Endothelial cell of umbilical vein (primary cell): ENCODE measurements around the gene MTERF1.

ENCODE experiments used
- EZH2 ChIP-seq: IDR thresholded peaks from 2 replicates; pipeline ENCODE4 v1.6.1; 2012; ENCODE audit warnings: borderline replicate concordance, low read depth, mild to moderate bottlenecking, moderate library complexity, low read length, inconsistent platforms; ENCODE audit not compliant: severe bottlenecking
- GATA2 ChIP-seq: IDR thresholded peaks from 2 replicates; pipeline ENCODE4 v1.7.0; 2011; ENCODE audit warnings: low read depth, mild to moderate bottlenecking, moderate library complexity, mixed read lengths, low read length; ENCODE audit not compliant: insufficient read length, insufficient read depth
- MYC ChIP-seq: IDR thresholded peaks from one replicate; pipeline ENCODE4 v1.6.1; 2011; ENCODE audit warnings: mild to moderate bottlenecking, low read depth, low read length
- POLR2A ChIP-seq: IDR thresholded peaks from 2 replicates; pipeline ENCODE4 v1.6.1; 2012; ENCODE audit warnings: low read depth, mild to moderate bottlenecking, control low read depth, low read length
- POLR2AphosphoS5 ChIP-seq: IDR thresholded peaks from 2 replicates; pipeline ENCODE4 v1.6.1; 2012; ENCODE audit warnings: low read depth, mild to moderate bottlenecking, control low read depth, low read length, moderate library complexity; ENCODE audit not compliant: insufficient read depth
- TF ChIP-seq, protein P1 (sequence below), 2 donors: IDR thresholded peaks; 1 replicate in 1 of 2; 2 replicates in 1 of 2; pipeline ENCODE4 v1.5.1; 2011; ENCODE audit warnings: low read length in 2 of 2, mild to moderate bottlenecking in 2 of 2, moderate library complexity in 2 of 2, control low read depth in 1 of 2, inconsistent platforms in 1 of 2, low read depth in 1 of 2; ENCODE audit not compliant: insufficient read depth in 1 of 2; ENCODE audit errors: extremely low read depth in 1 of 2

DNA sequence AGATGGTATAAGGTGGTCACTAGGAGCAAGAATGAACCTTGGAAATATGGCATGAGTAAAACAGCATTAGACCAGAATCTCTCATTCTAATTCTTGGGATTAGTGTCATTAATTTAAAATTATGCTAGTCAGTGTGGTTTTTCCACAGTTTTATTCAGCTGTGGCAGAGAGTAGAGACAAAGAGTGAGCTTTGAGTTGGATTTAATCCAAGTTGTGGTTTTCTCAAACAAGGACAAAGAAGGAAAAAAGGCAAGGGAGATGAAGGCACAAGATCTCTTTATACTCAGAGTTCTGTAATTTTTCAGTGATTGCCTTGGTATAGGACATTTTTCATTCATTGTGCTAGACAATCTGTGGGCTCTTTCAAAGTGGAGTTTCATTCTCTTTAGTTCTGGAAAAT, 32.0 kb upstream of the MTERF1 start:
- TF ChIP-seq, protein P1, sequence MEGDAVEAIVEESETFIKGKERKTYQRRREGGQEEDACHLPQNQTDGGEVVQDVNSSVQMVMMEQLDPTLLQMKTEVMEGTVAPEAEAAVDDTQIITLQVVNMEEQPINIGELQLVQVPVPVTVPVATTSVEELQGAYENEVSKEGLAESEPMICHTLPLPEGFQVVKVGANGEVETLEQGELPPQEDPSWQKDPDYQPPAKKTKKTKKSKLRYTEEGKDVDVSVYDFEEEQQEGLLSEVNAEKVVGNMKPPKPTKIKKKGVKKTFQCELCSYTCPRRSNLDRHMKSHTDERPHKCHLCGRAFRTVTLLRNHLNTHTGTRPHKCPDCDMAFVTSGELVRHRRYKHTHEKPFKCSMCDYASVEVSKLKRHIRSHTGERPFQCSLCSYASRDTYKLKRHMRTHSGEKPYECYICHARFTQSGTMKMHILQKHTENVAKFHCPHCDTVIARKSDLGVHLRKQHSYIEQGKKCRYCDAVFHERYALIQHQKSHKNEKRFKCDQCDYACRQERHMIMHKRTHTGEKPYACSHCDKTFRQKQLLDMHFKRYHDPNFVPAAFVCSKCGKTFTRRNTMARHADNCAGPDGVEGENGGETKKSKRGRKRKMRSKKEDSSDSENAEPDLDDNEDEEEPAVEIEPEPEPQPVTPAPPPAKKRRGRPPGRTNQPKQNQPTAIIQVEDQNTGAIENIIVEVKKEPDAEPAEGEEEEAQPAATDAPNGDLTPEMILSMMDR (IDR thresholded peaks at IDR 0.05; ENCODE audit: extremely low read depth in 1 of 2, insufficient read depth in 1 of 2, low read depth in 1 of 2, low read length in 2 of 2) = no peak
- TF ChIP-seq POLR2A = no peak
- TF ChIP-seq POLR2AphosphoS5 = no peak
- TF ChIP-seq MYC = no peak
- no peak for TF ChIP-seq GATA2
- TF ChIP-seq EZH2 = no peak
